SK-N-SH (cell line): ENCODE data around the gene PARD3. TPM values are rescaled to one million over a fixed set of nuclear protein-coding genes. Genes with fewer than 3 reads are reported as not detected.

Experiments
- CTCF ChIA-PET: fragments of 300-600, 350-600 bp; formaldehyde crosslinking; extraction: SDS; loops from one replicate; lab custom pipeline; 2021; lab: Yijun Ruan, JAX
- POLR2A ChIA-PET: fragments of 350-600 bp; sonication (Branson Sonifier 250); formaldehyde crosslinking; extraction: SDS; loops from one replicate; lab custom pipeline; 2020; ENCODE audit warnings: antibody characterized with exemption, inconsistent platforms; lab: Yijun Ruan, JAX
- DNase-seq: peaks from one replicate; pipeline ENCODE4 v3.0.0; 2012
- H2AFZ ChIP-seq: fragments of 200-600 bp; sonication (generic); 2 replicates; pipeline ENCODE4 v1.8.1; 2016; ENCODE audit warnings: antibody characterized with exemption, mild to moderate bottlenecking, low read depth
- H3F3A ChIP-seq: fragments of 200-600 bp; sonication (generic); replicated peaks from 2 replicates; pipeline ENCODE3; 2016; ENCODE audit warnings: antibody characterized with exemption, mild to moderate bottlenecking; ENCODE audit not compliant: insufficient read depth
- H3K27ac ChIP-seq, 2 experiments: fragments of 200-500 bp in 1 of 2; fragments of 200-600 bp in 1 of 2; sonication (Bioruptor generic) in 1 of 2; sonication (generic), shearing (Covaris generic) in 1 of 2; 2 replicates each; pipeline versions ENCODE4 v1.5.1 to v1.6.1; 2014 to 2016; ENCODE audit warnings: low read depth in 2 of 2, inconsistent platforms in 1 of 2, low read length in 1 of 2, mild to moderate bottlenecking in 1 of 2, mixed read lengths in 1 of 2
- H3K27me3 ChIP-seq: fragments of 200-600 bp; sonication (generic), shearing (Covaris generic); 2 replicates; pipeline ENCODE4 v1.6.1; 2016; ENCODE audit warnings: mixed run types; ENCODE audit not compliant: insufficient read depth
- H3K36me3 ChIP-seq, 2 experiments: fragments of 200-500 bp in 1 of 2; fragments of 200-600 bp in 1 of 2; sonication (Bioruptor generic) in 1 of 2; sonication (generic) in 1 of 2; replicated peaks in 1 of 2; 2 replicates each; pipeline versions ENCODE3 to v1.5.1; 2014 to 2016; ENCODE audit warnings: low read length in 1 of 2, mild to moderate bottlenecking in 1 of 2; ENCODE audit not compliant: insufficient read depth in 2 of 2, control insufficient read depth in 1 of 2
- H3K4me1 ChIP-seq, 2 experiments: fragments of 200-500 bp in 1 of 2; fragments of 200-600 bp in 1 of 2; sonication (Bioruptor generic) in 1 of 2; sonication (generic), shearing (Covaris generic) in 1 of 2; 2 replicates each; pipeline versions ENCODE4 v1.5.1 to v1.6.1; 2014 to 2016; ENCODE audit warnings: low read depth in 1 of 2, low read length in 1 of 2, mixed run types in 1 of 2; ENCODE audit not compliant: insufficient read depth in 2 of 2, control insufficient read depth in 1 of 2
- H3K4me2 ChIP-seq: fragments of 200-600 bp; sonication (generic), shearing (Covaris generic); 2 replicates; pipeline ENCODE4 v1.6.1; 2017; ENCODE audit warnings: mixed run types
- H3K4me3 ChIP-seq, 2 experiments: fragments of 200-500 bp in 1 of 2; fragments of 200-600 bp in 1 of 2; sonication (Bioruptor generic) in 1 of 2; sonication (generic), shearing (Covaris generic) in 1 of 2; 2 replicates each; pipeline versions ENCODE4 v1.5.1 to v1.8.1; 2014 to 2016; ENCODE audit warnings: low read depth in 2 of 2, inconsistent platforms in 1 of 2, low read length in 1 of 2, mild to moderate bottlenecking in 1 of 2, mixed read lengths in 1 of 2, moderate library complexity in 1 of 2
- H3K79me2 ChIP-seq: fragments of 200-600 bp; sonication (generic); 2 replicates; pipeline ENCODE4 v1.8.1; 2017; ENCODE audit warnings: mild to moderate bottlenecking; ENCODE audit not compliant: insufficient read depth
- H3K9ac ChIP-seq: fragments of 200-600 bp; sonication (generic); 2 replicates; pipeline ENCODE4 v1.6.1; 2017; ENCODE audit warnings: mixed run types
- H3K9me2 ChIP-seq: fragments of 200-600 bp; sonication (generic); 2 replicates; pipeline ENCODE4 v1.6.1; 2017; ENCODE audit warnings: mixed run types
- H3K9me3 ChIP-seq: fragments of 200-600 bp; sonication (generic); 2 replicates; pipeline ENCODE4 v1.6.1; 2017; ENCODE audit warnings: mixed run types, mild to moderate bottlenecking, moderate library complexity
- H4K20me1 ChIP-seq: fragments of 200-600 bp; sonication (generic); 2 replicates; pipeline ENCODE4 v1.6.1; 2017; ENCODE audit warnings: mild to moderate bottlenecking, mixed run types; ENCODE audit not compliant: insufficient read depth
- CTCF ChIP-seq: fragments of 200-600 bp; sonication (generic); IDR thresholded peaks from 2 replicates; pipeline ENCODE4 v1.6.1; 2017; ENCODE audit warnings: antibody characterized with exemption, mild to moderate bottlenecking, moderate library complexity
- ELF1 ChIP-seq: IDR thresholded peaks from 2 replicates; pipeline ENCODE4 v1.4.0; 2012
- EZH2phosphoT487 ChIP-seq: fragments of 200-600 bp; sonication (generic); IDR thresholded peaks from 2 replicates; pipeline ENCODE4 v1.6.1; 2017; ENCODE audit warnings: low read depth, mixed run types, mild to moderate bottlenecking, antibody characterized with exemption, moderate library complexity, borderline replicate concordance
- FOXJ3 ChIP-seq: sonication (generic); formaldehyde crosslinking; IDR thresholded peaks from 2 replicates; pipeline ENCODE4 v1.5.1; 2020; ENCODE audit warnings: mild to moderate bottlenecking, missing genetic modification reagents
- FOXM1 ChIP-seq: IDR thresholded peaks from 2 replicates; pipeline ENCODE4 v1.4.0; 2012; ENCODE audit warnings: low read depth, mild to moderate bottlenecking
- IRF3 ChIP-seq: fragments of 150-350 bp; IDR thresholded peaks from 2 replicates; pipeline ENCODE4 v1.6.1; 2016; ENCODE audit warnings: mild to moderate bottlenecking, low read depth, low read length
- JUND ChIP-seq: IDR thresholded peaks from 2 replicates; pipeline ENCODE4 v1.4.0; 2012
- MAX ChIP-seq: IDR thresholded peaks from 2 replicates; pipeline ENCODE4 v1.4.0; 2012; ENCODE audit warnings: low read depth
- MXI1 ChIP-seq: IDR thresholded peaks from 2 replicates; pipeline ENCODE4 v1.6.1; 2012; ENCODE audit warnings: mild to moderate bottlenecking, low read depth, low read length, improper control_type of control experiment
- NFIC ChIP-seq: IDR thresholded peaks from 2 replicates; pipeline ENCODE4 v1.4.0; 2012; ENCODE audit warnings: borderline replicate concordance
- NRF1 ChIP-seq: IDR thresholded peaks from 2 replicates; pipeline ENCODE4 v1.6.1; 2012; ENCODE audit warnings: low read depth, mild to moderate bottlenecking, low read length
- PBX3 ChIP-seq: IDR thresholded peaks from 2 replicates; pipeline ENCODE4; 2012
- POLR2AphosphoS5 ChIP-seq: IDR thresholded peaks from 2 replicates; pipeline ENCODE4 v1.6.1; 2012; ENCODE audit warnings: low read depth, low read length
- RAD21 ChIP-seq: IDR thresholded peaks from 2 replicates; pipeline ENCODE4 v1.6.1; 2012; ENCODE audit warnings: mild to moderate bottlenecking, low read length
- RCOR1 ChIP-seq: fragments of 150-350 bp; IDR thresholded peaks from 2 replicates; pipeline ENCODE4 v1.6.1; 2017; ENCODE audit warnings: antibody characterized with exemption, low read length
- RFX5 ChIP-seq: IDR thresholded peaks from 2 replicates; pipeline ENCODE4 v1.6.1; 2012; ENCODE audit warnings: mild to moderate bottlenecking, improper control_type of control experiment, low read length
- RXRA ChIP-seq: IDR thresholded peaks from 2 replicates; pipeline ENCODE4 v1.4.0; 2012; ENCODE audit warnings: low read depth, mild to moderate bottlenecking, borderline replicate concordance
- TAF1 ChIP-seq: IDR thresholded peaks from 2 replicates; pipeline ENCODE4 v1.6.1; 2012; ENCODE audit warnings: low read depth, mild to moderate bottlenecking, low read length, moderate library complexity, borderline replicate concordance
- TCF12 ChIP-seq: IDR thresholded peaks from 2 replicates; pipeline ENCODE4 v1.4.0; 2012
- USF1 ChIP-seq: IDR thresholded peaks from 2 replicates; pipeline ENCODE4 v1.4.0; 2012; ENCODE audit warnings: low read depth, borderline replicate concordance
- USF2 ChIP-seq: fragments of 150-350 bp; IDR thresholded peaks from 2 replicates; pipeline ENCODE4 v1.6.1; 2017; ENCODE audit warnings: antibody characterized with exemption, low read length, low read depth, borderline replicate concordance
- YY1 ChIP-seq: IDR thresholded peaks from 2 replicates; pipeline ENCODE4 v1.4.0; 2012; ENCODE audit warnings: low read depth, mild to moderate bottlenecking
- WGBS: methylation state at CpG from one replicate; pipeline ENCODE4 v1.1.6; 2017; ENCODE audit warnings: low lambda C conversion rate; 5-methylcytosine and 5-hydroxymethylcytosine counted together
- polyA plus RNA-seq, 3 experiments: library from polyadenylated mRNA; depleted of rRNA; stranded (reverse); fragments of >200 nt; gene quantifications; 2 replicates each; pipeline ENCODE4 v1.2.3, GENCODE V29; 2012

Gene PARD3
- polyA plus RNA-seq, 1 of the 3 experiments (the other 2 are of a cell fraction) = 29.4 TPM

GRCh38 chr10:34661580-34661979, 153.5 kb downstream of the PARD3 start:
- no peak overlapping the region for H3K4me2 ChIP-seq
- 76% methylated on average over 2 of the region's 2 CpGs for WGBS
- H3K79me2 ChIP-seq = peaks cover 23% of the 10 kb centered on the region; the same call in 1 of the 2 replicates
- DNase-seq = no peak
- peaks cover 7 to 12% of the 10 kb centered on the region in 2 experiments; a peak in 3 of 4 replicates for H3K4me1 ChIP-seq
- no peaks in the 10 kb centered on the region for H3K36me3 ChIP-seq
- no peaks in the 10 kb centered on the region for H3K9me2 ChIP-seq
- H3K9me3 ChIP-seq = no peaks in the 10 kb centered on the region
- POLR2A ChIA-PET = no interaction called here
- peaks cover 22% of the 10 kb centered on the region for H4K20me1 ChIP-seq
- peaks cover 6% of the 10 kb centered on the region for H3F3A ChIP-seq
- H3K9ac ChIP-seq = no peak overlapping the region
- no peaks in the 10 kb centered on the region for H3K27me3 ChIP-seq
- H2AFZ ChIP-seq = no peak overlapping the region
- no peak for TF ChIP-seq MXI1
- TF ChIP-seq RXRA = no peak
- TF ChIP-seq EZH2phosphoT487 = no peak
- TF ChIP-seq NRF1 = no peak
- no peak for TF ChIP-seq RAD21
- TF ChIP-seq MAX = no peak
- TF ChIP-seq FOXM1 = no peak
- TF ChIP-seq PBX3 = no peak
- TF ChIP-seq USF1 = no peak
- TF ChIP-seq TCF12 = no peak
- no peak for TF ChIP-seq FOXJ3 (CRISPR knock-in tag)
- TF ChIP-seq USF2 = no peak
- TF ChIP-seq POLR2AphosphoS5 = no peak
- H3K27ac ChIP-seq = no peak overlapping the region
- no peak overlapping the region for H3K4me3 ChIP-seq
- CTCF ChIA-PET = interaction anchor here (0.6 to 2.9 kb wide), 5 partner anchors 23 to 366 kb away, joined by 3 to 12 read pairs (median 3); no protein-coding TSS in a partner anchor

- Histone ChIP-seq H2AFZ (no peak overlapping the region), H3K9ac (no peak overlapping the region), H3F3A (no peaks in the 10 kb centered on the region), H4K20me1 (peaks cover 31% of the 10 kb centered on the region), H3K27ac (no peak overlapping the region), H3K36me3 (no peaks in the 10 kb centered on the region), H3K4me2 (no peak overlapping the region), H3K27me3 (no peaks in the 10 kb centered on the region), H3K9me2 (no peaks in the 10 kb centered on the region), H3K4me3 (no peak overlapping the region), H3K9me3 (no peaks in the 10 kb centered on the region), H3K4me1 (peaks cover 6 to 7% of the 10 kb centered on the region in 2 experiments; a peak in 3 of 4 replicates), H3K79me2 (peaks cover 28% of the 10 kb centered on the region; the same call in 1 of the 2 replicates)
- WGBS = 96% methylated on average over 1 of the region's 1 CpG
- TF ChIP-seq YY1 (no peak), IRF3 (no peak), TAF1 (no peak), POLR2AphosphoS5 (no peak), RCOR1 (no peak), USF2 (no peak), MXI1 (no peak), ELF1 (no peak), FOXJ3 (CRISPR knock-in tag) (no peak), NFIC (no peak), CTCF (no peak), MAX (no peak), NRF1 (no peak), JUND (no peak), RFX5 (no peak)
- no peak for DNase-seq
- ChIA-PET POLR2A (no interaction called here), CTCF (no interaction called here)
Measured at GRCh38 chr10:34658934-34659333, 156.2 kb downstream of the PARD3 start.
